ENCODE data around the gene ADAMTSL1. TPM values are rescaled to one million over a fixed set of nuclear protein-coding genes. Genes with fewer than 3 reads are reported as not detected.

ADAMTSL1 gene
- total and polyA plus RNA-seq, 12 donors: 0.37 to 5.2 (median 1.9) TPM

DNA sequence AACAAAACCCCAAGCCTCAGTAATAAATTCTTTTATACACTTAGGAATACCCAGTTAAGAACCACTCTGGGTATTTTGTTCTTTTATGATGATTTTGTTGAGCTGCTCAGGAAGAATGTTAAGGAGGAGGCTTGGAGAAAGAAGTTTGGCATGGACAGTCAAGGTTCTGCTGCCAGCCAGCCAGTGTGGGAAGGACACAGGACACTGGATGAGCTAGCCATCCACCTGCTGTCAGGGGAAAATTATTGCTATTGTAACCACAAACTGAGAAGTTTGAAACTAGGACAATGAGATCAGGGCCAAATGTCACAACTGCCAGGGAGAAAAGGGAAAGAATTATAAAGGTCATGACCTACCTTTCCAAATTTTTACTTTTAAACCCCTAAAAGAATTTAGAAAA lies 25.9 kb upstream of the ADAMTSL1 start:
- Histone ChIP-seq H3K9me3 (no peaks in the 10 kb centered on the region), H3K27me3 (no peaks in the 10 kb centered on the region), H3K36me3 (no peaks in the 10 kb centered on the region), H3K27ac (no peak overlapping the region), H3K4me1 (peaks cover 0 to 17% (median 8%) of the 10 kb centered on the region in 9 donors), H3K4me3 (no peak overlapping the region)
- intact Hi-C loops (cut with DNase I): loop anchor here in 4 of 10 donors (5.0 to 10.0 kb wide), 3 partner anchors 357 to 579 kb away; no protein-coding TSS in a partner anchor
- ATAC-seq: no peak
- TF ChIP-seq, protein P1, sequence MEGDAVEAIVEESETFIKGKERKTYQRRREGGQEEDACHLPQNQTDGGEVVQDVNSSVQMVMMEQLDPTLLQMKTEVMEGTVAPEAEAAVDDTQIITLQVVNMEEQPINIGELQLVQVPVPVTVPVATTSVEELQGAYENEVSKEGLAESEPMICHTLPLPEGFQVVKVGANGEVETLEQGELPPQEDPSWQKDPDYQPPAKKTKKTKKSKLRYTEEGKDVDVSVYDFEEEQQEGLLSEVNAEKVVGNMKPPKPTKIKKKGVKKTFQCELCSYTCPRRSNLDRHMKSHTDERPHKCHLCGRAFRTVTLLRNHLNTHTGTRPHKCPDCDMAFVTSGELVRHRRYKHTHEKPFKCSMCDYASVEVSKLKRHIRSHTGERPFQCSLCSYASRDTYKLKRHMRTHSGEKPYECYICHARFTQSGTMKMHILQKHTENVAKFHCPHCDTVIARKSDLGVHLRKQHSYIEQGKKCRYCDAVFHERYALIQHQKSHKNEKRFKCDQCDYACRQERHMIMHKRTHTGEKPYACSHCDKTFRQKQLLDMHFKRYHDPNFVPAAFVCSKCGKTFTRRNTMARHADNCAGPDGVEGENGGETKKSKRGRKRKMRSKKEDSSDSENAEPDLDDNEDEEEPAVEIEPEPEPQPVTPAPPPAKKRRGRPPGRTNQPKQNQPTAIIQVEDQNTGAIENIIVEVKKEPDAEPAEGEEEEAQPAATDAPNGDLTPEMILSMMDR (IDR thresholded peaks at IDR 0.05): no peak
- DNase-seq: no peak

DNA sequence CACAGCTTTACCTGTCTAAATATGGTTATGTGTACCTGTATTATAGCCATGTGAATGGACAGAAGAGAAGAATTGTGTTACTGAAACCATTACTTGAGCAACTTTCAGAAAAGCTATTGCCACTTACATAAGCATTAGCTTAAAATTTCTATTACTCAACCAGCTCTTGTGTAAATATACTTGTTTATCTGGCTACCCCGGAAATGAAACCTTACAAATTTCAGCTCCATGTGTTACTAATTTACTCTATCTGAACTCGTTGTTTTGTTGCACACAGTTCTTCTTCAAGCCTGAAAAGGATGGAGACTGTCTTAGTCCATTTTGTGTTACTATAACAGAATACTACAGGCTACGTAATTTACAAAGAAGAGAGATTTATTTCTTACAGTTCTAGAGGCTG lies 22.5 kb upstream of the ADAMTSL1 start:
- Histone ChIP-seq H3K4me3 (no peak overlapping the region), H3K9me3 (no peaks in the 10 kb centered on the region), H3K4me1 (peaks cover 0 to 17% (median 8%) of the 10 kb centered on the region in 9 donors), H3K36me3 (no peaks in the 10 kb centered on the region), H3K27me3 (no peaks in the 10 kb centered on the region), H3K27ac (no peak overlapping the region)
- WGBS, 2 donors: 80 to 84% methylated on average over 3 of the region's 3 CpGs
- TF ChIP-seq, protein P1 (IDR thresholded peaks at IDR 0.05): no peak
- intact Hi-C loops (cut with DNase I): loop anchor here in 1 of 10 donors (10.0 kb wide), 1 partner anchor 363 kb away; no protein-coding TSS in a partner anchor
- DNase-seq (no peak), ATAC-seq (no peak)

DNA sequence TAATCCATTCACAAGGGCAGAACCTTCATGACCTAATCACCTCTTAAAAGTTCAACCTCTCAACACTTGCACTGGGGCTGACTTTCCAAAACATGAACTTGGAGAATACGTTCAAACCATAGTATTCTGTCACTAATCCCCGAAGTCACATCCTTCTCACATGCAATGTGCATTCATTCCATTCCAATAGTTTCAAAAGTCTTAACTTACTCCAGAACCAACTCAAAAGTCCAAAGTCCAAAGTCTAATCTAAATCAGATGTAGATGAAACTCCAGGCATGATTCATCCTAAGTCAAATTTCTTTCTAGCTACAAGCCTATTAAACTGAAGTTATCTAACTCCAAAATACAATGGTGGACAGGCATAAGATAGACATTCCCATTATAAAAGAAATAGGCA lies 21.7 kb upstream of the ADAMTSL1 start:
- Histone ChIP-seq H3K36me3 (no peaks in the 10 kb centered on the region), H3K4me1 (peaks cover 0 to 10% (median 4%) of the 10 kb centered on the region in 9 donors), H3K4me3 (no peak overlapping the region), H3K27ac (no peak overlapping the region), H3K27me3 (no peaks in the 10 kb centered on the region), H3K9me3 (no peaks in the 10 kb centered on the region)
- WGBS, 2 donors: 92 to 96% methylated on average over 2 of the region's 2 CpGs
- no peak for DNase-seq
- TF ChIP-seq, protein P1 (IDR thresholded peaks at IDR 0.05): no peak
- intact Hi-C loops (cut with DNase I): loop anchor here in 1 of 10 donors (10.0 kb wide), 1 partner anchor 363 kb away; no protein-coding TSS in a partner anchor
- no peak for ATAC-seq

DNA sequence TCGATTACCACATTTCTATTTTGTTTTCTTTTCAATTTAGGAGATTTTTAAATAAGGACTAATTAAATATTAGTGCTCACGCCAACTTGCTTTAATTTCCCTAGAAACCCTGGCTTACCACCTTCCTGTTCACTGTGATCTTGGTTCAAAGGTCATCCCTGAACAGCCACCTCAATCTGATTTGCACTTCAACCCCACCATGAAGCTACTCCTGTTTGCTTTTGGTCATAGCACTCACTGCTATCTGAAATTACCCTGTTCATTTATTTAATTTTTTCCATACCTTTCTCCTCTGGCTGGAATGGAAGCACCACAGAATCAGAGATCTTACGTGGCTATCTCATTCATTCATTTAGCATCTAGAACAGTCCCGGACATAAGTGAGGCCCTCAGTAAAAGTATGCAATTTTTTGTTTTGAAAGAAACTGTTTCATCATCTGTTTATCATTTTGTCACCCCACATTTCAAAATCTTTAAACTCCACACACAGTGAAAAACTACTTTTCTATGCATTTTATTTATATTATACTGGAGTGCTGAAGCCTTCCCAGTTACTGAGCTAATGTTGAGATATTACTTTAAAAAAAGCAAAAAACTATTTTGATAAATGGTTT lies 17.2 kb upstream of the ADAMTSL1 start:
- Histone ChIP-seq H3K4me1 (no peaks in the 10 kb centered on the region), H3K4me3 (no peak overlapping the region), H3K27ac (no peak overlapping the region), H3K27me3 (no peaks in the 10 kb centered on the region), H3K9me3 (no peaks in the 10 kb centered on the region), H3K36me3 (no peaks in the 10 kb centered on the region)
- intact Hi-C loops (cut with DNase I): loop anchor here in 1 of 10 donors (10.0 kb wide), 1 partner anchor 358 kb away; no protein-coding TSS in a partner anchor
- DNase-seq (no peak), ATAC-seq (no peak)
- TF ChIP-seq, protein P1 (IDR thresholded peaks at IDR 0.05): no peak
- WGBS, 2 donors: 72 to 94% methylated on average over 4 of the region's 4 CpGs
